GM10847 (cell line): ENCODE data around the gene GRM7.

Experiments used
- POLR2A ChIP-seq: IDR thresholded peaks from 2 replicates; pipeline ENCODE4 v1.6.1; 2011; ENCODE audit not compliant: insufficient read length; ENCODE audit errors: extremely low read depth

Gene GRM7

DNA sequence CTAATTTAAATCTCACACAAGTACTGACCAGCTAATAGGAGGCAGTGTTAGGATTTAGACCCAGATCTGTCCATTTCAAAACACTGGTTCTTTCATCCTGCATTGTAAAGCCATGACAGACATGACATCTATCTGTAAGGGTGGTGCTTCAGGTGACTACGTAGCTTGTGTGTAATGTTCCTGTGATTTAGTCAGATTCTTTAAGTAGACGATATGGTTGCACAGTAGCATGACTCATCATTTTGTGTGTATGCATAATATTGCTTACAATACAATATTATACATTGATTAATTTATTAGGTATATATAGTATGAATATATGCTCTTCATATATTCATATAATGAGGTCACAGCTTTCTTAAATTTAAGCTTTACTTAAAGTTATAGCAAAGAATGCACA is 628.5 kb downstream of the GRM7 start:
- no peak for TF ChIP-seq POLR2A

DNA sequence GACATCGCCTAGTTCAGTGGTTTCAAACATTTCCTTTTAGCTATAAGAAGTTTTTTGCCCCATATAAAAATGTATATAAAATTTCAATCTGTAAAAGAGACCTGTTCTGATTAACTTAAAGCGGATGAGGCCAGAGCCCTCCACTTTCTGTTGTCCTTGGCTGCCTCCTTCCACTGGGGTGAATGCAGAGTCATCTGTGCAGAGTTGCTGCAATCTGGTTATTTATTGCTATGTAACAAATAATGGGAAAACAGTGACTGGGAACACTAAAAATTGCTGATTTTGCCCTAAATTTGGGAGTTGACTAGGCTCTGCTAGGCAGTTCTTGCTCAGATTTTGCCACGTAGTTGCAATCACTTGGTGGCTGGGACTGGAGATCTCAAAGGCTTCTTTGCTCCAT is 637.8 kb downstream of the GRM7 start:
- no peak for TF ChIP-seq POLR2A

DNA sequence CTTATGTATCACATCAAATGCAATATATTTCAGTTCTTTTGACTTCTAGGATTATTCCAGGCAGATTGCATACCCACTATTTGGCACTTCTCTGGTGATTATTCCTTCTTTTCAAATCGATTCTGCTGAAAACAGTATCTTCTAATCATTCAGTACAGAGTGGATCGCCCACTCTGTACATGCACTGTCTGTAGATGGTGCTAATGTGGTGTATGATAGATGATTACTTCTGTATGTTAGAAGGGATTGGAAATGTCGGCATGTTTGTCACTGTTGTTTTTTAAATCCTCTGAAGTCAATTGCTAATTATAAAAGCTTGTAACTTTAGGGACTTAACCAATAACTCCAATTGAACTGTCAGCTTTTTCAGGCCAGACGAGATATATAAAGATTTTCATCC is 642.5 kb downstream of the GRM7 start:
- TF ChIP-seq POLR2A, result no peak

DNA sequence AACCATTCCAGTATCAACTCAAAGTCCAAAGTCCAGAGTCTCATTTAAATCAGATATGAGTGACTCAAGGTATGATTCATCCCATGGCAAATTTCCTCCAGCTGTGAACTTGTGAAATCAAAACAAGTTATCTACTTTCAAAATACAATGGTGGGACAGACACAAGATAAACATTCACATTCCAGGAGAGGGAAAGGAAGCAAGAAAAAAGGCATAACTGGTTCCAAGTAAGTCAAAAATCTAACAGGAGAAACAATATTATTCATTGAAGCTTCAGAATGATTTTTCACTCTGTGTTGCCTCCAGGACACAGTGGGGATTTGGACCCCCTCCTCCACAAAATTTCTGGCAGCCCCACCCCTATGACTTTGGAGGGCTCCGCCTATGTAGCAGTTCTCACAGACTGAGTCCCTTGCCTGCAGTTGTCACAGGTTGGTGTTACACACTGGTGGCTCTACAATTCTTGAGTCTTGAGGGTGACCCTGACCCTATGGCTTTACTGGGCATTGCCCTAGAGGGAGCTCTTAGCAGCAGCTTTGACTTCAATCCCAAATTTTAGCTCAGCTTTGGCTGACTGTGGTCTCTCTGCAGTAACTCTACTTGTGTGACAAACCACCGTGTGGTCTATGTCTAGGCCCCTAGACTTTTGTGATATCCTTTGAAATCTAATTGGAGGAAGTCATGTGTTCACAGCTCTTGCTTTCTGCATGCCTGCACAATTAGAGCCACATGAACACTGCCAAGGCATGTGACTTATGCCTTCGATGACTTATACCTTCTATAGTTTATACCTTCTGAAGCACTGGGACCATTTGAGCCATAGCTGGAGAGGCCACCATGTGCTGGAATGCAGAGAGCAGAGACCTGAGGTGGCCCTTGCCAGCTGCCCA is 644.2 kb downstream of the GRM7 start:
- TF ChIP-seq POLR2A, result no peak

DNA sequence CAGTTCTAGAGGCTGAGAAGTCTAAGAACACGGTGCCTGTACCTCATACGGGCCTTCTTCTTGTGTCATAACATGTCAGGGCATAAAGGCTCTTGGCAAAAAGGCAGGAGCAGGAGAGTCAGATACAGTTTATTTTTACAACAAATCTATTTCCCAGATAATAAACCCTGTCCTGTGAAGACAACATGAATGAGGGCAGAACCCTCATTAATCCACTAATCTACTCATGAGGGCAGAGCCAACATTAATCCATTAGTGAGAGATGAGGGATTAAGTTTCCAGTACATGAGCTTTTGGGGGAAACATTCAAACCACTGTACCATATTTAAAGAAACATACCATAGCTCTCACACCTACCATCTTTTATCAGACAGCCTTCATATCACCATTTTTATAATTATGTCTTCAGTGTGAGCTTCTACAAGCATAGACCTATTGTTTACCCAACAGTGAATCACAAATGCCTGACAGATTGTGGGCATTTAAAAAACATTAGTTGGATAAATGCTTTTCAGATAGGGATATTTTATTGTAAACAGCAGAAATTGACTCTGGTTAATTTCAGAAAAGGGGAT is 645.8 kb downstream of the GRM7 start:
- no peak for TF ChIP-seq POLR2A

DNA sequence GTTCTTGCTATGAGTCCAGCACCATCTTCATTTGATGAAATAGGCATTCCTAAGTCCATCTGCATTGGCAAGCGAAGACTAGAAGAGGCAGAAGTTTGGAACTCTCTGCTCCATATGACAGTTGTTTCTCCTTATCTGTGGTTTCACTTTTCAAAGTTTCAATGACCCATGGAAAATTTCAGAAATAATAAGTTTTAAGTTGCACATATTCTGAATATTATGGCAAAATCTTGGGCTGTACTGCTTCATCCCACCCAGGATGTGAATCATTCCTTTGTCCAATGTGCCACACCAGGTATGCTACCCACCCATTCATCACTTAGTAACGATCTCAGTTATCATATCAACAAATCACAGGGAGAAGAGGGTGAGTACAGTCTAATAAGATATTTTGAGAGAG is 647.9 kb downstream of the GRM7 start:
- TF ChIP-seq POLR2A, result no peak

DNA sequence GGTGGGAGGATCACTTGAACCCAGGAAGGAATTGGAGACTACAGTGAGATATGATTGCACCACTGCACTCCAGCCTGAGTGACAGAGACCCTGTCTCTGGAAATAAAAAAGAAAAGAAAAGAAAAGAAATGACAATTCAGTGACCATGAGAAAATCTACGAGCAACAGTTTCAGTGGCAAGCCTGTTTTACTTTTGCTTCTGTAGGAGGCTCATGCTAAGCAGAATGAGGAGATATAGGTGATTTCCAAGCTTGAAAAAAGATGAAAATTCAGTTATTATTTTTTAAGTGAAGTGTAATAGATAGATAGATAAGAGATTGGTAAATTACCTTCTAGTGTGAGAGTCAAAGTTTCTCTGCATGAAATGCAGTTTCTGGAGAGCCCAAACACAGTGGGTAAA is 651.1 kb downstream of the GRM7 start:
- no peak for TF ChIP-seq POLR2A

DNA sequence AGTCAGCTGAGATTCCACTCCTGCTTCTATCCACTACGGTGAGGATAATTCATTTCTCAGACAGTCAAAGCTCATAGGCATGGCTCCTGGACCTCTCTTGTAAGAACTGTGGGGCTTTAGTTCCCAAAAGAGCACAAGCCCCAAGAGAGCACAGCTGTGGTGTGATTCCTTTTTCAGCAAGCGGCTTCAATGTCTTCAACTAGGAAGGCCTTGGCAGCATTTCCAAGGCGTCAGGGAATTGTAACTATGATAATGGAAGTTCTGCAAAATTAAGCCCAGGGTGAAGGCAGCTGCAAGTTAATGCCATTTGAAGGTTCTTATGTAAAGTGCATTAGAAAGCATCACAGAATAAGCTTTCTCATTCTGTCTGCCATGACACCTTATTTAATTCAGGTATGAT is 657.1 kb downstream of the GRM7 start:
- TF ChIP-seq POLR2A, result no peak

DNA sequence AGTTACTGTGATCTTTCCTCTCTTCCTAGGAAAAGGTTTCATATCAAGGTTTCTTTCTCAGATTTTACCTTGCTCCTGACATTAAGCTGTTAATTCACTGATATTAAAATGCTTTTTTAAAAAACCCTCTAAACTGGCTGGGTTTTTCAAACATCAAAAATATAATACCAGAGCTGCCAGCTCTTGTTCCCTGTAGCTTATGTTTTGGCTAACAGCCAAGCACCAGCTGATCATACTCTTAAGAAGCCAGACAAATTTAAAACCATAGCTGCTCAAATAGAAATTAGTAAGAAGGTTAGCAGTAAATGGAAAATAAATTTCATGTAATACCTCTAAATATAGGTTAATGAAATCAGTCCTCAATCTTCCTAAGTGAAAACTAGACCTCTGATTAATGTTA is 657.5 kb downstream of the GRM7 start:
- no peak for TF ChIP-seq POLR2A

DNA sequence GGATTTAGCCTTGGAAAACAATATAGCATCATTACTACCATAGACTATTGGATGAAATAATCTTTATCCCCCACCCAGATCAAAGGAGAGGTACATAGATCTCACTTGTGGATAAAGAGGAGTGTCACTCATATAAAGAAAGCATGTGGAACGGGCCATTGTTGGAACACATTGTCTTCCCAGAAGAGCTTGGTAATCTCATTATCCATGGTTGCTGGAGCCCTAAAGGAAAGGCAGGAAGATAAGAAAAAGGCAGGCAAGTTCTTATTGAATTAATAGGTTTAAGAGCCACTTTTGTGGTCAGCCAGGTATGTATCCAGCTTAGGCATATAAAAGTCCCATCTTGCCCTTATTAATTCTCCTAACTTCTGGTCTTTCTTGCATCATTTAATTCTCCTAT is 659.1 kb downstream of the GRM7 start:
- TF ChIP-seq POLR2A, result no peak

DNA sequence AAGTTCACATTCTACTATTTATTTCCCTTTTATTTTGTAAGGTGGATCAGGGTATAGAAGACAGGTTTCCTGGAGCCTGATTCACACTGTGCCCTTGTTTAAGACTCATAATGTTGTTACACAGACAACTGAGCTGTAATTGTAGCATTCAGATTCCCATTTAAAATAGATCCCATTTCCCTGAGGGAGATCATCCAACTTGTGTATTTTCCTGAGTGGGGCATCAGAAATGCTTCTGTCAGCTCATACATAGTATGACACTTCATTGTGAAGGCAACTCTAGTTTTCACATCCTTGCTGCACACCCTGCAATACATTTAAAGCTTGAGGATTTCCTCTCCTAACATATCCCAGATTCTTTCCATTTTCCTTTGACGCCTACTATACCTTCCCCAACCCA is 659.7 kb downstream of the GRM7 start:
- TF ChIP-seq POLR2A, result no peak

DNA sequence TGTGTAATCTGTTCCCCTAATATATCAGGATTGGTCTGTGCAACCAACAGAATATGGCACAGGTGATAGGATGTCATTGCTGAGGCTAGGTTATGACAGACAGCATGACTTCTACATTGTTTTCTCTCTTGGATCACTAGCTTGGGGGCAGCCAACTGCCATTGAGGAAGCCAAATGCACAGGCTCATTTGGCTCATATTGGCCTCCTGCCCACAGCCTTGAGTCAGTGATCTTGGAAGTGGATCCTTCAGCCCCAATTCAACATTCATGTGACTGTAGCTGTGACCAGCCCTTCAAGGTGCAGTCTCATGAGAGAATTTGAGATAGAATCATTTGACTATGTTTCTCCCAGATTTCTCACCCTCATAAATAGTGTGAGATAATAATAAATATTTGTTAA is 675.6 kb downstream of the GRM7 start:
- no peak for TF ChIP-seq POLR2A

DNA sequence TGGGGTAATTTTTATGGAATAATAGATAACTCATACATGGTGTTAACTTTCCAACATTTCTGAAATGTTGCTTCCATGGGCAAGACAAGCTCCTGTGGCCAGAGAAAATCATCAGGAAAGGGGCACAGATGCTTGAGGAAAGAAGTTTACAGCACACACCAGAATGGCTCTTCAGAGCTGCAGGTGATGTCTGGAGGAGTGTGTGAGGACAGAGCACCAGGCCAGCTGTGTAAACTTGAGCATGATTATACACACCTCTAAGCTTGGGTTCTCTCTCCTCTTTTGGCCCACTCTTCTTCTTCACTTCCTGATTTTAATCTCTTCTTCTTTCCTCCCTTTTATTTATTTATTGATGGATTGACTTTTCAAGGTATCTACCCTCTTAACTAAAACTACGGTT is 676.0 kb downstream of the GRM7 start:
- TF ChIP-seq POLR2A, result no peak

DNA sequence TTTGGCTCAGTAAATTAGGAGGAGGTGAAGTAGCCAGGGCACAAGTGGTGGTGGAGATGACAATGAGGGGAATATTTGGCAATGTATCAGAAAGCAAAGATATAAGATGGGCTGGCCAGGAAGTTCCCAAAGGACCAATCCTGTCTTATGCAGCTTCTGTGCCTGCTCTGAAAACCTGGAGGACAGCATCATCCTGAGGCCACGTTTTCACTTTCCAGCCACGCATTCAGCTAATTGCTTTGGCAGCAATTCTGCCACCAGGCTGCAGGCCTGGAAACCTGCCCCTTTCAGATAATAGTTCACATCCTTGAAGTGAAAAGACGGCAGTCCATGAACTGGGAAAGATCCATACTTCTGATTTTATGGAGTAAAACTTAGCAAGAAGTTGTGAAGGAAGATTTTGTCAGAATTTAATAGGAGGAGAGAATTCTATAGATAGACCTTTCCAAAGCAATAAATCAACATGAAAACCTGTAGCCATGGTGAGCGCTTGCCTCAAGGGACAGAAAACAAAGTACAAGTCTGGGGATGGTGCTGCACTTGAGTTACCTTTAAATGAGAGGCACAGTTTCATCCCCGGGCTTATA is 682.5 kb downstream of the GRM7 start:
- no peak for TF ChIP-seq POLR2A

DNA sequence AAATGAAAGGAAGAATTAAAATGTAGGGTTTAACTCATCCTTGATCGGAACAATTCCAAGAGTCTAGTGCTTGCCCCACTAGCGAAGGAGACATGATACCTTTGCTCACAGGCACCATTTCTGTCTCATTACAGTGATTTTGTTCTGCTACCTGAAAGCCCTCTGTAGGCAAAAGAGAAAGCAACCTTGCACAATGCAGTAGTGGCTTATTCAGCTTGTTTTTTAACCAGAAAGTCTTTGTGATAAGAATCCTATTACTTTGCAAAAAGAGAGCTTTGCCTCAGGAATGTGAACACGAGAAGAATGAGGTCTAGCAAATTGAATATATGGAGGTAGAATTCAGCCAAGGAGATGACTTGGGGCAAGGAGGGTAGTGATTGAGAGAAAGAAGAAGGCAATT is 684.4 kb downstream of the GRM7 start:
- no peak for TF ChIP-seq POLR2A

DNA sequence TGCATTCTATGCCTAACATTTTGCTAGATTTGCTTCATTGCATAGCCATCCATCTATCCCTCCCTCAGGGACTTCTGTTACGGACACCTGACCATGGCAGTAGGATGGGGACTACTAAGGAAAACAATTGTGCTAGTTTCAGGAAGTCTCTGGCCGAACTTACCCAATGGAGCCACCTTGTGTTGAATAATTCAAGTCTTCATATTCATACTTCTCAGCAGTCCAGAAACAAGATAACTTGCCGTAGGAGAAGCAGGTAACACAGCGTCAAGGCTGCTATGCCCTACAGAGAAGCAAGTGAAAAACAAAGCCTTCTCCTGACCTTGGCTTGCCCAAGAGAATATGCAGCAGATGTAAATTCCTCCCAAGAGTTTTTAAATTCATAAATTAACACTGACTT is 685.3 kb downstream of the GRM7 start:
- no peak for TF ChIP-seq POLR2A

DNA sequence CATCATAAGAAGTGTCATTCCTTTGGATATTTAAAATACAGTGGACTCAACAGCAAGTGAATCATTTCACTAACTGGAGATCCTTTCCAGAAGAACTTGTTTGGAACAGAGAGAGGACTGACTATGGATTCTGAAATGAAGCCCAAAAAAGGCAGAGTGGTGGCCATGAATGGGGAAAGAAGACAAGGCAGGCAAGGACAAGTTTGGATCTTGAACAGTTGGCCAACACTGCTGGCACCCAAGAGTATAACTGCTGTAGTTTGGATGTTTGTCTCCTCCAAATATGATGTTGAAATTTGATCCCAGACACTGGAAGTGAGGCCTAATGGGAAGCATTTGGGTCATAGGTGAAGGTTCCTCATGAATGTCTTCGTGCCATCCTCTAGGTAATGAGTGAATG is 686.9 kb downstream of the GRM7 start:
- no peak for TF ChIP-seq POLR2A

DNA sequence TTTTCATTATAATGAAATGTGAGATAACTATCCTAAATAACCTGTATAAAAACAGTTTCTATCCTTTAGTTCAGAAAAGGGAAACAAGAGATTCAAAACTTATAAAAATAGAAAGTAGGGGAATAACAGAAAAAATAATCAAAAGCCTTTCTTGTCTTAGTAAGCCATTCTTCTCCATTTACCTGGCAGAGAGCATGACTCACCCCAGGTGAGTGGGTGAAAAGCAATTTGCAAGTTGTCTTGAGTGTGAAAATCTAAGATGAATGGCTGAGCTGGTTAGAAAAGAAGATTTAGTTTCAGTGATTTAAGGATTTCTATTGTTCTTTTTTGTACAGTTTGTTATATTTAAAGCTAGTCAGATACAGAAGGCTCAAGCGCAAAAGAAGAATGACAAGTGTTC is 702.0 kb downstream of the GRM7 start:
- no peak for TF ChIP-seq POLR2A
